Psoas muscle (tissue), 8 donors: ENCODE results near the gene TFPI. TPM values are rescaled to one million over a fixed set of nuclear protein-coding genes. Genes with fewer than 3 reads are reported as not detected.

Experiments
- ATAC-seq, 4 donors: fragments of 200-7000 bp; cut with Tn5 transposase; one replicate each; pipeline ENCODE4 v1.9.1; 2020; ENCODE audit warnings: moderate library complexity in 3 of 4, mild to moderate bottlenecking in 2 of 4
- DNase-seq, 2 donors: peaks; one replicate each; pipeline ENCODE4 v3.0.0-alpha.2; 2020
- H3K27ac ChIP-seq: fragments of 200-600 bp; one replicate; pipeline ENCODE4 v1.8.0; 2022
- H3K27me3 ChIP-seq, 3 donors: fragments of 200-600 bp in 1 of 3; one replicate each; pipeline versions ENCODE4 v1.6.1 to v1.8.0; 2013 to 2022; ENCODE audit warnings: low read length in 2 of 3, mild to moderate bottlenecking in 2 of 3, moderate library complexity in 1 of 3; ENCODE audit not compliant: insufficient read depth in 3 of 3
- H3K36me3 ChIP-seq, 2 donors: fragments of 200-600 bp in 1 of 2; one replicate each; pipeline versions ENCODE4 v1.6.1 to v1.8.0; 2013 to 2022; ENCODE audit warnings: low read depth in 1 of 2, mild to moderate bottlenecking in 1 of 2, moderate library complexity in 1 of 2; ENCODE audit not compliant: insufficient read depth in 1 of 2
- H3K4me1 ChIP-seq: fragments of 200-600 bp; one replicate; pipeline ENCODE4 v1.8.0; 2022
- H3K4me3 ChIP-seq: fragments of 200-600 bp; one replicate; pipeline ENCODE4 v1.8.0; 2022; ENCODE audit warnings: mild to moderate bottlenecking
- H3K9me3 ChIP-seq: fragments of 200-600 bp; one replicate; pipeline ENCODE4 v1.8.0; 2022
- WGBS, 3 donors: extraction: QIAGEN DNeasy Blood & Tissue Kit; methylation state at CpG; one replicate each; pipeline versions ENCODE4 v1.1.6 to v1.1.7; 2013; 5-methylcytosine and 5-hydroxymethylcytosine counted together
- intact Hi-C, 2 donors: fragments of 100-400 bp; cut with DNase I; formaldehyde crosslinking; loops; one replicate each; pipeline versions ENCODE4 v1.11.0 to v1.14.2; 2022
- polyA plus RNA-seq, 3 donors: library from polyadenylated mRNA; stranded (reverse); fragments of 200-250 nt; gene quantifications; one replicate each; pipeline ENCODE4 v1.2.3, GENCODE V29; 2013
- total RNA-seq, 4 donors: library from RNA; stranded (reverse); fragmentation: NEBNext Ultra II Directional in 2 of 4; extraction: Animal tissue kit (Norgen Biotek cat#: 25700) in 2 of 4; gene quantifications; one replicate each; pipeline versions ENCODE4 v1.2.1 to v1.2.4, GENCODE V29; 2021 to 2023
- TF ChIP-seq, protein P1 (sequence below): fragments of 200-600 bp; IDR thresholded peaks from one replicate; pipeline ENCODE4 v1.8.0; 2022; ENCODE audit warnings: antibody characterized with exemption
- donor health status: healthy with polysubstance abuse.
- donor health status: DM: no; HTN: no; CAD: no; lungs with moderate emphysema.
- donor health status: Bipolar disorder and iron deficiency.
- donor health status: healthy.
- donor health status: DM: yes; HTN: yes; CAD: no.
- donor health status: DM: no; HTN: no; CAD: no.
- donor health status: DM: no; HTN: no; CAD: no.
- donor health status: DM: yes; HTN: yes; CAD: no.

The TFPI gene
- total and polyA plus RNA-seq, 7 donors = 15.0 to 96.0 (median 42.6) TPM

DNA sequence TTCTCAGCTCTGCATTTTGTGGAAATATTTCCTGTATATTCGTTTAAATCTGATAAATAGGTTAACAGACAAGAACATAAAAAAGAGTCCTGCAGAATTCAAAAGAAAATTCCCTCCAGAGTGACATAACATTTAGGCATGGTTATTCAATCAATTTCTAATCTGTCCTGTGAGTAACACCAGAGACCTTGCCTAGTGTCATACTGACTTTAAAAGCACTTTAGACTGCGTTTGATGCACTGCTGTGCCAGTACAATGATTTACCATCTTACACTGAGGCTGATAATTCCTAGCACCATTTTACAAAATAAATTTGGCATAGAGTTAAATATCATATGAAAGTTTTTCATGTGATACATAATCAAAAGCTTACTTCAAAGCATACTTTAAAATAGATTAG lies 70.7 kb downstream of the TFPI start:
- intact Hi-C loops = no loop called here
- Histone ChIP-seq H3K9me3 (no peaks in the 10 kb centered on the region), H3K4me3 (no peak overlapping the region), H3K4me1 (no peaks in the 10 kb centered on the region), H3K36me3 (peaks cover 0 to 65% of the 10 kb centered on the region in 2 donors), H3K27me3 (no peaks in the 10 kb centered on the region), H3K27ac (no peak overlapping the region)
- ATAC-seq (no peak), DNase-seq (no peak)
- 12 to 20% (median 17%) methylated on average over 2 of the region's 2 CpGs for WGBS, 3 donors
- TF ChIP-seq, protein P1, sequence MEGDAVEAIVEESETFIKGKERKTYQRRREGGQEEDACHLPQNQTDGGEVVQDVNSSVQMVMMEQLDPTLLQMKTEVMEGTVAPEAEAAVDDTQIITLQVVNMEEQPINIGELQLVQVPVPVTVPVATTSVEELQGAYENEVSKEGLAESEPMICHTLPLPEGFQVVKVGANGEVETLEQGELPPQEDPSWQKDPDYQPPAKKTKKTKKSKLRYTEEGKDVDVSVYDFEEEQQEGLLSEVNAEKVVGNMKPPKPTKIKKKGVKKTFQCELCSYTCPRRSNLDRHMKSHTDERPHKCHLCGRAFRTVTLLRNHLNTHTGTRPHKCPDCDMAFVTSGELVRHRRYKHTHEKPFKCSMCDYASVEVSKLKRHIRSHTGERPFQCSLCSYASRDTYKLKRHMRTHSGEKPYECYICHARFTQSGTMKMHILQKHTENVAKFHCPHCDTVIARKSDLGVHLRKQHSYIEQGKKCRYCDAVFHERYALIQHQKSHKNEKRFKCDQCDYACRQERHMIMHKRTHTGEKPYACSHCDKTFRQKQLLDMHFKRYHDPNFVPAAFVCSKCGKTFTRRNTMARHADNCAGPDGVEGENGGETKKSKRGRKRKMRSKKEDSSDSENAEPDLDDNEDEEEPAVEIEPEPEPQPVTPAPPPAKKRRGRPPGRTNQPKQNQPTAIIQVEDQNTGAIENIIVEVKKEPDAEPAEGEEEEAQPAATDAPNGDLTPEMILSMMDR = no peak

DNA sequence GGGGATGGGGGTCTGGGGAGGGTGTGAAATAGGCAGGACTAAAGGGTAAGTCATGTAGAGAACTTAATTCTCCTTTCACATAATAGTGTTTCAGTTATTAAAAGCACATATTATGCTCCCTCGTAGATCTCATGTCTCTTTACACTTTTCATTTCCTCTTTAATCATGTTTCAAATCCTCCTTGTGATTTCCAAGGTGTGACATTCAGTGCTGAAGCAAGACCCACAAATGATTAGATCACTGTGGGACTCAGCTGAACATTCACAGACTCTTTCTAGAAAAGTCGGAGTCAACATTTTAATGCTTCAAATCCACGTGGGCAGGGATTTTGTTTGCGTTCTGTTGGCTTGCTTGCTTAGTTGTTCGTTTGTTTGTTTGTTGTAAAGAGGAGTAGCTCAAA lies 71.4 kb downstream of the TFPI start:
- DNase-seq (no peak), ATAC-seq (no peak)
- 68 to 80% (median 69%) methylated on average over 5 of the region's 5 CpGs for WGBS, 3 donors
- Histone ChIP-seq H3K4me1 (no peaks in the 10 kb centered on the region), H3K4me3 (no peak overlapping the region), H3K36me3 (peaks cover 0 to 72% of the 10 kb centered on the region in 2 donors), H3K9me3 (no peaks in the 10 kb centered on the region), H3K27me3 (no peaks in the 10 kb centered on the region), H3K27ac (no peak overlapping the region)
- intact Hi-C loops = no loop called here
- TF ChIP-seq, protein P1 = no peak

DNA sequence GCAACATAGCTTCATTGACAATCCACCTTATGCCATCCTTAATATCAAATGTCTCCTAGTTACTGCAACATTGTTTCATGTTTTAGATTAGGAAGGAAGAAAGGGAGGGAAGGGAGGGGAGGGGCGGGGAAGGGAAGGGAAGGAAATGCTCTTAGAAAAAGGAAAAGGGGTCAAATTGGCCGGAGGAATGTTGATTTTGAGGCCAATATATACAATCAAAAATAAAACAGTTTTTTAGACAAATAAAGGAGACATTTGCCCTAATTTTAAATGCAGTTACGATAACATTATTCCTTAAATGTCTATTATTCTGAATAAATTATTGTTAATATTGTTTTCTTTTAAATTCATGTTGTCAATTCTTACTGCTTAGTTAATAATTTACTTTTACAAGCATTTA lies 72.7 kb downstream of the TFPI start:
- 64 to 80% (median 67%) methylated on average over 3 of the region's 3 CpGs for WGBS, 3 donors
- no peak for ATAC-seq
- Histone ChIP-seq H3K9me3 (no peaks in the 10 kb centered on the region), H3K36me3 (peaks cover 0 to 73% of the 10 kb centered on the region in 2 donors), H3K27me3 (no peaks in the 10 kb centered on the region), H3K4me1 (no peaks in the 10 kb centered on the region), H3K4me3 (no peak overlapping the region), H3K27ac (no peak overlapping the region)
- intact Hi-C loops = no loop called here
- TF ChIP-seq, protein P1 = no peak
- DNase-seq = no peak

DNA sequence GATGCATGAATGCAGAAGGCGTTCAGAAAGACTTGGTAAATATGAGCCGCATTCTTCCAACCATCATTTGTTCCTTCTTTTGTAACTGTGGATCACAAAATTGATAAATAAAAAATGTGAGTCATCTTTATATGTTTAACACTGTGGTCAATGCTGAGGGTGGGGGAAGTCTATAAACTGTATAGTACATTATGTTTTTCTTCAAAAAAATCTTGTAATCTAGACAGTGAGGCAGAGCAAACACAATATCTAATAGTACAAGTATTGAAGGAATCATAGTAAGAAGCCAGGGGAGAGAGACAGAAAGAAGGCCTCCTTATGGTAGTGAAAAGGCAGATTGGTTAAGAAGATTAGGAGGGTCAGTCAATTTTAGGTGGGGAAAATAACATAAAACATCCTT lies 75.5 kb downstream of the TFPI start:
- no peaks in the 10 kb centered on the region for H3K27me3 ChIP-seq
- TF ChIP-seq, protein P1 = no peak

DNA sequence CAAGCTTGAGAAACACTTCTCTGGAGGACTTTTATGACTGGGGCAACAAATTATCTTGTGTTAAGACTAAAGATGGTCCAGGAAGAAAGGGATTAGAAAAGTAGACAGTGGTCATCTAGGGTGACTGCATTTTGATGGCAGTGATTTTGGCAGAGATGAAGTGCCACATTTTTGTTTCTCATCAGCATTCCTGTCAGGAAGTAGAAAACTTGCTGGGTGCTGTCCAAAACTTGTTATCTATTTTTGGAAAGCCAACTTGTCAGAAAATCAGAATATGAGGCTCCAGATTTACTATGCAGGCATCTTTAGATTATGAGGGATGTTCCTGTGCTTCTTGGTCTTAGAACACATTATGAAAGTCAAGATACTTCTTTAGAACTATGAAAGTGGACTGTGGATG lies 77.2 kb downstream of the TFPI start:
- intact Hi-C loops = no loop called here
- H3K9me3 ChIP-seq = no peaks in the 10 kb centered on the region
- peaks cover 0 to 63% of the 10 kb centered on the region in 2 donors for H3K36me3 ChIP-seq
- TF ChIP-seq, protein P1 = no peak
- DNase-seq (no peak), ATAC-seq (no peak)
- no peaks in the 10 kb centered on the region for H3K4me1 ChIP-seq
- no peaks in the 10 kb centered on the region for H3K27me3 ChIP-seq
- H3K27ac ChIP-seq = no peak overlapping the region
- H3K4me3 ChIP-seq = no peak overlapping the region

More for the DNA sequence above, 75.5 kb downstream of the TFPI start:
- H3K36me3 ChIP-seq = peaks cover 0 to 68% of the 10 kb centered on the region in 2 donors
- H3K9me3 ChIP-seq = no peaks in the 10 kb centered on the region
- DNase-seq (no peak), ATAC-seq (no peak)
- no peak overlapping the region for H3K4me3 ChIP-seq
- H3K4me1 ChIP-seq = no peaks in the 10 kb centered on the region
- 97 to 99% (median 97%) methylated on average over 2 of the region's 2 CpGs for WGBS, 3 donors
- intact Hi-C loops = no loop called here
- H3K27ac ChIP-seq = no peak overlapping the region
